ENCODE results near the gene RNF11.

RNF11 gene

GRCh38 chr1:51313268-51313852, 77.3 kb downstream of the RNF11 start:
- no peak for DNase-seq (ENCODE audit: low read depth)

GRCh38 chr1:51313961-51314777, 78.1 kb downstream of the RNF11 start:
- no peak for DNase-seq (ENCODE audit: low read depth)

GRCh38 chr1:51314974-51315373, 78.9 kb downstream of the RNF11 start:
- DNase-seq (ENCODE audit: low read depth) = no peak

- no peak for DNase-seq (ENCODE audit: low read depth)
Observed at GRCh38 chr1:51316113-51316845, 80.2 kb downstream of the RNF11 start.

- no peak for DNase-seq (ENCODE audit: low read depth)
Observed at GRCh38 chr1:51316846-51317120, 80.7 kb downstream of the RNF11 start.

GRCh38 chr1:51317798-51318197, 81.7 kb downstream of the RNF11 start:
- no peak for DNase-seq (ENCODE audit: low read depth)

- DNase-seq (ENCODE audit: low read depth) = no peak
Observed at GRCh38 chr1:51320967-51321923, 85.2 kb downstream of the RNF11 start.

- no peak for DNase-seq (ENCODE audit: low read depth)
Observed at GRCh38 chr1:51321924-51322280, 85.8 kb downstream of the RNF11 start.

GRCh38 chr1:51322417-51323101, 86.5 kb downstream of the RNF11 start:
- DNase-seq (ENCODE audit: low read depth) = no peak
